A673 (cell line): ENCODE measurements around the gene ASIC3.

ENCODE experiments used
- EZH2 ChIP-seq: fragments of 200-600 bp; sonication (generic); IDR thresholded peaks from 2 replicates; pipeline ENCODE4 v1.6.1; 2017; ENCODE audit warnings: borderline replicate concordance, low read depth, mild to moderate bottlenecking, mixed read lengths, antibody characterized with exemption, low read length; ENCODE audit not compliant: poor library complexity, severe bottlenecking
- TF ChIP-seq, protein P1 (sequence below): fragments of 300-800, 200-600 bp; sonication (generic); conservative IDR thresholded peaks from 2 replicates; pipeline ENCODE4 v1.5.1; 2017; ENCODE audit warnings: low read depth, mild to moderate bottlenecking, antibody characterized with exemption, low read length, moderate library complexity, mixed read lengths

- TF ChIP-seq, protein P1, sequence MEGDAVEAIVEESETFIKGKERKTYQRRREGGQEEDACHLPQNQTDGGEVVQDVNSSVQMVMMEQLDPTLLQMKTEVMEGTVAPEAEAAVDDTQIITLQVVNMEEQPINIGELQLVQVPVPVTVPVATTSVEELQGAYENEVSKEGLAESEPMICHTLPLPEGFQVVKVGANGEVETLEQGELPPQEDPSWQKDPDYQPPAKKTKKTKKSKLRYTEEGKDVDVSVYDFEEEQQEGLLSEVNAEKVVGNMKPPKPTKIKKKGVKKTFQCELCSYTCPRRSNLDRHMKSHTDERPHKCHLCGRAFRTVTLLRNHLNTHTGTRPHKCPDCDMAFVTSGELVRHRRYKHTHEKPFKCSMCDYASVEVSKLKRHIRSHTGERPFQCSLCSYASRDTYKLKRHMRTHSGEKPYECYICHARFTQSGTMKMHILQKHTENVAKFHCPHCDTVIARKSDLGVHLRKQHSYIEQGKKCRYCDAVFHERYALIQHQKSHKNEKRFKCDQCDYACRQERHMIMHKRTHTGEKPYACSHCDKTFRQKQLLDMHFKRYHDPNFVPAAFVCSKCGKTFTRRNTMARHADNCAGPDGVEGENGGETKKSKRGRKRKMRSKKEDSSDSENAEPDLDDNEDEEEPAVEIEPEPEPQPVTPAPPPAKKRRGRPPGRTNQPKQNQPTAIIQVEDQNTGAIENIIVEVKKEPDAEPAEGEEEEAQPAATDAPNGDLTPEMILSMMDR: no peak
- TF ChIP-seq EZH2: no peak
Measured at GRCh38 chr7:151039850-151040548, 8.3 kb upstream of the ASIC3 start.
